IMR-90 (cell line): ENCODE results near the gene FAM149A. TPM values are rescaled to one million over a fixed set of nuclear protein-coding genes. Genes with fewer than 3 reads are reported as not detected.
A peak's percentile ranks its signal among the peaks of the same experiment; 100 is the strongest.

Experiments
- ATAC-seq: fragments of 200-7000 bp; cut with Tn5 transposase; 2 replicates; pipeline ENCODE4 v1.9.1; 2020; ENCODE audit warnings: low read depth, mild to moderate bottlenecking, moderate library complexity
- BruUV-seq: library from RNA; stranded (reverse); fragments of 400-500 nt; replicated peaks from 2 replicates; lab custom pipeline; 2021; lab: Mats Ljungman, UMichigan
- CTCF ChIA-PET: fragments of 300-600 bp; formaldehyde crosslinking; extraction: SDS; loops from one replicate; lab custom pipeline; 2021; ENCODE audit warnings: antibody characterized with exemption; lab: Yijun Ruan, JAX
- POLR2A ChIA-PET: fragments of 300-600 bp; sonication (Branson Sonifier 250); formaldehyde crosslinking; loops from one replicate; lab custom pipeline; 2022; ENCODE audit warnings: antibody characterized with exemption; ENCODE audit not compliant: unreplicated experiment; lab: Charles Lee
- DNase-seq: peaks from one replicate; pipeline ENCODE4 v3.0.0; 2013
- H2AFZ ChIP-seq: replicated peaks from 2 replicates; pipeline ENCODE3; 2013; ENCODE audit warnings: low read length, mild to moderate bottlenecking; ENCODE audit not compliant: poor library complexity
- H2AK5ac ChIP-seq: 2 replicates; pipeline ENCODE4 v1.6.1; 2013; ENCODE audit warnings: low read depth, low read length, inconsistent platforms
- H2AK9ac ChIP-seq: replicated peaks from 2 replicates; pipeline ENCODE3; 2013; ENCODE audit warnings: mild to moderate bottlenecking, low read depth, low read length, moderate library complexity; ENCODE audit not compliant: poor library complexity
- H2BK120ac ChIP-seq: 2 replicates; pipeline ENCODE4 v1.6.1; 2013; ENCODE audit warnings: low read depth, low read length, inconsistent platforms
- H2BK15ac ChIP-seq: 3 replicates; pipeline ENCODE4 v1.6.1; 2013; ENCODE audit warnings: low read depth, low read length, inconsistent platforms
- H2BK20ac ChIP-seq: 2 replicates; pipeline ENCODE4 v1.6.1; 2013; ENCODE audit warnings: low read depth, mild to moderate bottlenecking, inconsistent platforms, low read length, moderate library complexity
- H2BK5ac ChIP-seq: 2 replicates; pipeline ENCODE4 v1.6.1; 2013; ENCODE audit warnings: mild to moderate bottlenecking, low read depth, low read length, inconsistent platforms; ENCODE audit not compliant: poor library complexity, severe bottlenecking
- H3K14ac ChIP-seq: replicated peaks from 2 replicates; pipeline ENCODE4 v1.6.1; 2013; ENCODE audit warnings: low read depth, low read length, inconsistent platforms
- H3K18ac ChIP-seq: 2 replicates; pipeline ENCODE4 v1.6.1; 2013; ENCODE audit warnings: low read depth, low read length, control low read depth
- H3K23ac ChIP-seq: 2 replicates; pipeline ENCODE4 v1.6.1; 2013; ENCODE audit warnings: low read depth, low read length, inconsistent platforms
- H3K27ac ChIP-seq: 2 replicates; pipeline ENCODE4 v1.5.1; 2013; ENCODE audit warnings: mild to moderate bottlenecking, control low read depth, low read length; ENCODE audit not compliant: insufficient read depth
- H3K27me3 ChIP-seq: 2 replicates; pipeline ENCODE4 v1.6.1; 2013; ENCODE audit warnings: low read length; ENCODE audit not compliant: control insufficient read depth, insufficient read depth
- H3K36me3 ChIP-seq: 2 replicates; pipeline ENCODE4 v1.6.1; 2013; ENCODE audit warnings: low read length, mixed read lengths; ENCODE audit not compliant: control insufficient read depth, insufficient read depth
- H3K4ac ChIP-seq: 2 replicates; pipeline ENCODE4 v1.6.1; 2013; ENCODE audit warnings: low read depth, low read length, inconsistent platforms
- H3K4me1 ChIP-seq: 2 replicates; pipeline ENCODE4 v1.6.1; 2013; ENCODE audit warnings: low read length, mixed read lengths; ENCODE audit not compliant: control insufficient read depth, insufficient read depth
- H3K4me2 ChIP-seq: 2 replicates; pipeline ENCODE4 v1.6.1; 2013; ENCODE audit warnings: low read depth, mild to moderate bottlenecking, control low read depth, low read length, moderate library complexity
- H3K4me3 ChIP-seq: 2 replicates; pipeline ENCODE4 v1.5.1; 2013; ENCODE audit warnings: low read depth, mild to moderate bottlenecking, control low read depth, low read length, moderate library complexity; ENCODE audit not compliant: insufficient read depth
- H3K56ac ChIP-seq: 2 replicates; pipeline ENCODE4 v1.6.1; 2013; ENCODE audit warnings: low read length, inconsistent platforms; ENCODE audit not compliant: insufficient read depth; ENCODE audit errors: extremely low read depth
- H3K79me1 ChIP-seq, 2 experiments: 2 replicates each; pipeline ENCODE4 v1.6.1; 2013; ENCODE audit warnings: low read length in 2 of 2, inconsistent platforms in 1 of 2, low read depth in 1 of 2
- H3K9ac ChIP-seq: 2 replicates; pipeline ENCODE4 v1.6.1; 2013; ENCODE audit warnings: low read depth, low read length, control low read depth
- H3K9me1 ChIP-seq: 2 replicates; pipeline ENCODE4 v1.6.1; 2013; ENCODE audit warnings: low read length, inconsistent platforms; ENCODE audit not compliant: insufficient read depth
- H3K9me3 ChIP-seq: 2 replicates; pipeline ENCODE4 v1.6.1; 2013; ENCODE audit warnings: low read length; ENCODE audit not compliant: control insufficient read depth, insufficient read depth
- H4K20me1 ChIP-seq: 2 replicates; pipeline ENCODE4 v1.6.1; 2013; ENCODE audit warnings: low read length, inconsistent platforms; ENCODE audit not compliant: insufficient read depth
- H4K5ac ChIP-seq: 2 replicates; pipeline ENCODE4 v1.6.1; 2013; ENCODE audit warnings: mild to moderate bottlenecking, low read depth, low read length, control low read depth
- H4K8ac ChIP-seq, 2 experiments: 2 replicates each; pipeline ENCODE4 v1.6.1; 2013; ENCODE audit warnings: low read depth in 2 of 2, low read length in 2 of 2, control low read depth in 1 of 2, inconsistent platforms in 1 of 2
- H4K91ac ChIP-seq: 2 replicates; pipeline ENCODE4 v1.6.1; 2013; ENCODE audit warnings: low read depth, low read length, inconsistent platforms; ENCODE audit not compliant: insufficient read depth
- BHLHE40 ChIP-seq: fragments of 150-350 bp; IDR thresholded peaks from 2 replicates; pipeline ENCODE4 v1.6.1; 2016; ENCODE audit warnings: mild to moderate bottlenecking, low read depth, low read length
- CEBPB ChIP-seq: IDR thresholded peaks from 2 replicates; pipeline ENCODE4 v1.6.1; 2012; ENCODE audit warnings: low read depth, low read length, improper control_type of control experiment
- CHD1 ChIP-seq: IDR thresholded peaks from 2 replicates; pipeline ENCODE4 v1.6.1; 2012; ENCODE audit warnings: low read depth, low read length, improper control_type of control experiment
- FOS ChIP-seq: fragments of 150-350 bp; IDR thresholded peaks from 2 replicates; pipeline ENCODE4 v1.6.1; 2016; ENCODE audit warnings: low read depth, low read length
- MAFK ChIP-seq: IDR thresholded peaks from 2 replicates; pipeline ENCODE4 v1.6.1; 2012; ENCODE audit warnings: low read depth, low read length, improper control_type of control experiment
- MAZ ChIP-seq: IDR thresholded peaks from 2 replicates; pipeline ENCODE4 v1.6.1; 2012; ENCODE audit warnings: low read depth, mild to moderate bottlenecking, low read length, improper control_type of control experiment, moderate library complexity, borderline replicate concordance
- MXI1 ChIP-seq: IDR thresholded peaks from 2 replicates; pipeline ENCODE4 v1.6.1; 2012; ENCODE audit warnings: low read depth, mild to moderate bottlenecking, low read length, moderate library complexity, borderline replicate concordance
- NFE2L2 ChIP-seq: fragments of 150-350 bp; IDR thresholded peaks from 2 replicates; pipeline ENCODE4 v1.6.1; 2016; ENCODE audit warnings: low read depth, mild to moderate bottlenecking, low read length
- POLR2A ChIP-seq: IDR thresholded peaks from 2 replicates; pipeline ENCODE4 v1.6.1; 2012; ENCODE audit warnings: mild to moderate bottlenecking, low read depth, low read length
- RAD21 ChIP-seq: IDR thresholded peaks from 2 replicates; pipeline ENCODE4 v1.6.1; 2012; ENCODE audit warnings: low read length, improper control_type of control experiment
- RCOR1 ChIP-seq: IDR thresholded peaks from 2 replicates; pipeline ENCODE4 v1.6.1; 2012; ENCODE audit warnings: mild to moderate bottlenecking, low read length, improper control_type of control experiment; ENCODE audit not compliant: insufficient replicate concordance
- RFX5 ChIP-seq: IDR thresholded peaks from 2 replicates; pipeline ENCODE4 v1.8.0; 2012; ENCODE audit warnings: low read depth, mild to moderate bottlenecking, low read length, moderate library complexity
- SMC3 ChIP-seq: fragments of 150-350 bp; IDR thresholded peaks from 2 replicates; pipeline ENCODE4 v1.6.1; 2016; ENCODE audit warnings: low read depth, mild to moderate bottlenecking, antibody characterized with exemption, low read length, moderate library complexity
- WGBS, 2 experiments: methylation state at CpG; one replicate each; pipeline versions ENCODE4 v1.1.5 to v1.1.7; 2013; ENCODE audit warnings: missing lambda C conversion rate in 2 of 2; ENCODE audit not compliant: insufficient read length in 1 of 2; ENCODE audit errors: extremely low coverage in 2 of 2; 5-methylcytosine and 5-hydroxymethylcytosine counted together
- dilution Hi-C: fragments of 300-500 bp; cut with HindIII; formaldehyde crosslinking; loops from one replicate; pipeline ENCODE4 v1.14.3; 2018; ENCODE audit warnings: low sequenced_read_pairs; ENCODE audit not compliant: unreplicated experiment
- in situ Hi-C: fragments of 300-500 bp; cut with MboI; formaldehyde crosslinking; loops from 3 replicates; pipeline ENCODE4 v1.14.3; 2019; ENCODE audit warnings: low sequenced_read_pairs, inconsistent platforms, mixed read lengths
- intact Hi-C: fragments of 100-400 bp; cut with micrococcal nuclease; formaldehyde crosslinking; loops from 2 replicates; pipeline ENCODE4 v1.10.0; 2022
- polyA plus RNA-seq, 3 experiments: library from polyadenylated mRNA; depleted of rRNA; stranded (reverse); fragments of >200 nt; gene quantifications; 2 replicates each; pipeline ENCODE4 v1.2.3, GENCODE V29; 2012; ENCODE audit warnings: low replicate concordance in 1 of 3
- total RNA-seq: library from RNA; depleted of rRNA; stranded (reverse); fragments of >200 nt; gene quantifications from 2 replicates; pipeline ENCODE4 v1.2.3, GENCODE V29; 2012
- TF ChIP-seq, protein P1 (sequence below): conservative IDR thresholded peaks from 2 replicates; pipeline ENCODE4 v1.5.1; 2012; ENCODE audit warnings: mild to moderate bottlenecking, low read depth, low read length, improper control_type of control experiment
- TF ChIP-seq, protein P2 (sequence below): fragments of 150-350 bp; IDR thresholded peaks from 2 replicates; pipeline ENCODE4 v1.6.1; 2016; ENCODE audit warnings: low read depth, mild to moderate bottlenecking, low read length, moderate library complexity, borderline replicate concordance
- TF ChIP-seq, protein P3 (sequence below): fragments of 150-350 bp; IDR thresholded peaks from 2 replicates; pipeline ENCODE4 v1.6.1; 2017; ENCODE audit warnings: mild to moderate bottlenecking, antibody characterized with exemption, low read length, low read depth

Gene FAM149A
- total and polyA plus RNA-seq, 2 of the 4 experiments (the other 2 are of a cell fraction), result 0.54 to 0.70 TPM

DNA sequence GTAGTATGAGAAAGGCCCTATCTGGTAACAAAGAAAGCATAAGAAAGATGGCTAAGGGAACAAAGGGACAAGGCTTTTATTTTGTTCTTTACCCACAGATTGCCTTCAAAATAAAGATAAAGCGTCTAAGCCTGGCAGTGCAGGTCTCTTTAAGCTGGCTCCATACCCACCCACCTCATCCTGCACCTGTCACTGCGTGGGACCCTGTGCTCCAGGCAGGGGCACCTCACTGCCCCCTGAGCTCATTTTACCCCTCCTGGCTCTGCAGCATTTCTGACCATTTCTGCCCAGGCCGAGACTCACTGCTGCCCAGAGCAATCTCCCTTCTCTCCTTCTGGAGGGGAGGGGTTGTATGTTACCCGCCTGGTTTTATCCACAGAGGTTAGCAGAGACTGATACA lies 85.2 kb downstream of the FAM149A start:
- BruUV-seq, result no TSS peak
- POLR2A ChIA-PET, result no interaction called here
- dilution Hi-C loops, result no loop called here

More for the DNA sequence above, 85.2 kb downstream of the FAM149A start:
- ATAC-seq, result no peak
- H3K27ac ChIP-seq, result no peak overlapping the region
- no peak overlapping the region for H3K4me2 ChIP-seq
- no peak overlapping the region for H2BK120ac ChIP-seq
- no peak overlapping the region for H2BK15ac ChIP-seq
- H3K4ac ChIP-seq, result no peak overlapping the region
- no peak overlapping the region for H3K14ac ChIP-seq
- no peak overlapping the region for H3K56ac ChIP-seq
- no peak overlapping the region for H4K5ac ChIP-seq
- H2AFZ ChIP-seq, result peak overlapping the region; percentile 52
- no peak for DNase-seq
- H4K91ac ChIP-seq, result no peak overlapping the region
- H3K4me1 ChIP-seq, result no peaks in the 10 kb centered on the region; the same call in 1 of the 2 replicates
- no peak for TF ChIP-seq RCOR1
- no peak for TF ChIP-seq MAZ
- TF ChIP-seq CHD1, result no peak
- no peak for TF ChIP-seq FOS
- no peak for TF ChIP-seq POLR2A
- TF ChIP-seq BHLHE40, result no peak
- TF ChIP-seq, protein P1, sequence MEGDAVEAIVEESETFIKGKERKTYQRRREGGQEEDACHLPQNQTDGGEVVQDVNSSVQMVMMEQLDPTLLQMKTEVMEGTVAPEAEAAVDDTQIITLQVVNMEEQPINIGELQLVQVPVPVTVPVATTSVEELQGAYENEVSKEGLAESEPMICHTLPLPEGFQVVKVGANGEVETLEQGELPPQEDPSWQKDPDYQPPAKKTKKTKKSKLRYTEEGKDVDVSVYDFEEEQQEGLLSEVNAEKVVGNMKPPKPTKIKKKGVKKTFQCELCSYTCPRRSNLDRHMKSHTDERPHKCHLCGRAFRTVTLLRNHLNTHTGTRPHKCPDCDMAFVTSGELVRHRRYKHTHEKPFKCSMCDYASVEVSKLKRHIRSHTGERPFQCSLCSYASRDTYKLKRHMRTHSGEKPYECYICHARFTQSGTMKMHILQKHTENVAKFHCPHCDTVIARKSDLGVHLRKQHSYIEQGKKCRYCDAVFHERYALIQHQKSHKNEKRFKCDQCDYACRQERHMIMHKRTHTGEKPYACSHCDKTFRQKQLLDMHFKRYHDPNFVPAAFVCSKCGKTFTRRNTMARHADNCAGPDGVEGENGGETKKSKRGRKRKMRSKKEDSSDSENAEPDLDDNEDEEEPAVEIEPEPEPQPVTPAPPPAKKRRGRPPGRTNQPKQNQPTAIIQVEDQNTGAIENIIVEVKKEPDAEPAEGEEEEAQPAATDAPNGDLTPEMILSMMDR, result no peak
- no peak for TF ChIP-seq MXI1
- TF ChIP-seq, protein P2, sequence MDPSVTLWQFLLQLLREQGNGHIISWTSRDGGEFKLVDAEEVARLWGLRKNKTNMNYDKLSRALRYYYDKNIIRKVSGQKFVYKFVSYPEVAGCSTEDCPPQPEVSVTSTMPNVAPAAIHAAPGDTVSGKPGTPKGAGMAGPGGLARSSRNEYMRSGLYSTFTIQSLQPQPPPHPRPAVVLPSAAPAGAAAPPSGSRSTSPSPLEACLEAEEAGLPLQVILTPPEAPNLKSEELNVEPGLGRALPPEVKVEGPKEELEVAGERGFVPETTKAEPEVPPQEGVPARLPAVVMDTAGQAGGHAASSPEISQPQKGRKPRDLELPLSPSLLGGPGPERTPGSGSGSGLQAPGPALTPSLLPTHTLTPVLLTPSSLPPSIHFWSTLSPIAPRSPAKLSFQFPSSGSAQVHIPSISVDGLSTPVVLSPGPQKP, result no peak
- no peak for TF ChIP-seq MAFK
- TF ChIP-seq CEBPB, result no peak
- TF ChIP-seq, protein P3, sequence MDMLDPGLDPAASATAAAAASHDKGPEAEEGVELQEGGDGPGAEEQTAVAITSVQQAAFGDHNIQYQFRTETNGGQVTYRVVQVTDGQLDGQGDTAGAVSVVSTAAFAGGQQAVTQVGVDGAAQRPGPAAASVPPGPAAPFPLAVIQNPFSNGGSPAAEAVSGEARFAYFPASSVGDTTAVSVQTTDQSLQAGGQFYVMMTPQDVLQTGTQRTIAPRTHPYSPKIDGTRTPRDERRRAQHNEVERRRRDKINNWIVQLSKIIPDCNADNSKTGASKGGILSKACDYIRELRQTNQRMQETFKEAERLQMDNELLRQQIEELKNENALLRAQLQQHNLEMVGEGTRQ, result no peak
- no peak for TF ChIP-seq SMC3
- TF ChIP-seq RAD21, result no peak
- no peak for TF ChIP-seq NFE2L2
- no peak for TF ChIP-seq RFX5
- no peaks in the 10 kb centered on the region for H3K9me3 ChIP-seq
- no peak overlapping the region for H3K23ac ChIP-seq
- H2AK5ac ChIP-seq, result no peak overlapping the region
- intact Hi-C loops, result loop anchor here (5.0 to 10.0 kb wide), 2 partner anchors 122 to 285 kb away; partner anchors contain the start of gene TLR3
- H3K9ac ChIP-seq, result no peak overlapping the region
- no peaks in the 10 kb centered on the region for H4K20me1 ChIP-seq
- no peaks in the 10 kb centered on the region for H3K36me3 ChIP-seq
- no peak overlapping the region; a peak in 1 of 4 replicates for H4K8ac ChIP-seq
- H3K9me1 ChIP-seq, result peaks cover 4% of the 10 kb centered on the region; the same call in 1 of the 2 replicates
- H3K4me3 ChIP-seq, result no peak overlapping the region
- H2BK20ac ChIP-seq, result no peak overlapping the region
- H2AK9ac ChIP-seq, result no peak overlapping the region
- in situ Hi-C loops, result no loop called here
- CTCF ChIA-PET, result interaction anchor here (1.2 kb wide), 1 partner anchor 12 kb away, joined by 3 read pairs; no protein-coding TSS in a partner anchor
- no peak overlapping the region for H2BK5ac ChIP-seq
- 57% methylated on average over 1 of the region's 4 CpGs; no CpG with 5 or more reads in 1 of the 2 experiments for WGBS, 2 experiments
- peaks cover 0 to 5% of the 10 kb centered on the region in 2 experiments; a peak in 2 of 4 replicates for H3K79me1 ChIP-seq
- no peak overlapping the region for H3K18ac ChIP-seq
- no peaks in the 10 kb centered on the region; the same call in 1 of the 2 replicates for H3K27me3 ChIP-seq
